Measurements from ENCODE around the gene MICAL3.
"Not testable (repeated sequence)": the region's sequence is repeated elsewhere in the genome, so short reads cannot be mapped to it uniquely, and the experiment has no call there.

The MICAL3 gene

DNA sequence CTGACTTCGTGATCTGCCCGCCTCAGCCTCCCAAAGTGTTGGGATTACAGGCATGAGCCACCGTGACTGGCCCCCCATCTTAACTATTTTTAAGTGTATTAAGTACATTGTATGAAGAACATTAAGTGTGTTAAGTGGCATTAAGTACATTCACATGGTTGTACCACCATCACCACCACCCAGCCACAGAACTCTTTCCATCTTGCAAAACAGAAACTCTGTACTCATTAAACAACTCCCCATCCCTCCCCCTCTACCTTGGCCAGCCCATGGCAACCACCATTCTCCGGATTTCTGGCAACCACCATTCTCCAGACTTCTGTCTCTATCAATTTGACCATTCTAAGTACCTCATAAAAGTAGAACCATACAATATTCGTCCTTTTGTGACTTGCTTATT is 35.6 kb upstream of the MICAL3 start:
- DNase-seq: no peak

DNA sequence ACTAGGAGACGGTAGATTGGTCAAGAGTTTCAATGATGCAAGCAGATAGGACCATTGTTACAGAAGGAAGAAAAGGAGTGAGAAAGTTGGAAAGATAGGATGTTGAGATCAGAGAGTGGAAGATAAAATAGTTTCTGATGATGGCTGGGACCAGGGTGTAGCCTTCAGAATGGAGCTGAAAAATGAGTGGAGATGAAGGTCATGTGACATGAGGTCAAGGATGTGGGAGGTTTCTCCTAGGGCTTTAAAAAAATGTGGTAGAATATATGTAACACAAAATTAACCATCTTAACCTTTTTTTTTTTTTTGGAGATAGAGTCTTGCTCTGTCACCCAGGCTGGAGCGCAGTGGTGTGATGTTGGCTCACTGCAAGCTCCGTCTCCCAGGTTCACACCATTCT is 35.1 kb upstream of the MICAL3 start:
- DNase-seq: no peak

DNA sequence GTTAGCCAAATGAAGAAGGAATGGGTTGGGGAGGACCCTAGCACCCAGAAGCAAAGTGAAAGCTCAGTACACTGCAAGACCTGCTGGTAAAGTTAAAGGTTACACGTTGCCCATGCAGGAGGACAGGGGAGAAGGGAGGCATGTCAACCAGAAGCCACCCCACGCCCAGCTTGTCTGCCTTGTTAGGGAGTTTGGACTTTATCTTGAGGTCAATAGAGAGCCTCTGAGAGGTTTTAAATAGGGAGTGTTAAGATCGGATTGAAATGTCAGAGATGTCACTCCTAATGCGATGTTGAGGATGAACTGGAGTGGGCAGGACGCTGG is 34.7 kb upstream of the MICAL3 start:
- DNase-seq: no peak

DNA sequence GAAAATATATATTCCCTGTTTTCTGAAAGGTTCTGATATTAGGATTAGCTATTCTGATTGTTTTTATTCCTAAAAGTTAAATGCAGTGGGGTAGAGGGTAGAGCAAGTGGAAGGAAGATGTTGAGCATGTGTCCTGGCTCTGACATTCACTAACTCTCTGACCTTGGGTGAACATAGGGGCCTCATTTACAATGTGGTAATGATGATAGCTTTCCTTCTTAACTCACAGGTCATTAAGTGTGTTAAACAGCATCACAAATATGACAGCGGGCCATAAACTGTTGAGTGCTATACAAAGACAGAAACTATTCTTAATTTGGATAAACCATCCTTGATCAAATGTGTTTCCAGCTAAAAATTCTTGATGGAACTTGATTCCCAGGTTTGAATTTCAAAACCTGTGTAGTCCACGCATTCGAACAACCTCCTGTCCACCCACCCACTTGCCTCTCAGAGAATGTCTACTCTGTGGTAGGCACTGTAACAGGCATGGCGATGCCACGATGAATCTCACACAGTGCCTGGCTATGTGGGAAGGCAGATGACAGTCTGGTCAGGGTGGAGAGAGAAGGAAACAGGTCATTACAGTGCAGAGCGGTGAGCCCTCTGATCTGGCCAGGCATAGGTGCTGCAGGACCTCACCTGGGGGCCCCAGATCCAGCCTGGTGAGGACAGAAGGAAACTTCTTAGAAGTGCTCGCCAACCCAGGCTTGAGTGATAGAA is 34.2 kb upstream of the MICAL3 start:
- no peak for DNase-seq

DNA sequence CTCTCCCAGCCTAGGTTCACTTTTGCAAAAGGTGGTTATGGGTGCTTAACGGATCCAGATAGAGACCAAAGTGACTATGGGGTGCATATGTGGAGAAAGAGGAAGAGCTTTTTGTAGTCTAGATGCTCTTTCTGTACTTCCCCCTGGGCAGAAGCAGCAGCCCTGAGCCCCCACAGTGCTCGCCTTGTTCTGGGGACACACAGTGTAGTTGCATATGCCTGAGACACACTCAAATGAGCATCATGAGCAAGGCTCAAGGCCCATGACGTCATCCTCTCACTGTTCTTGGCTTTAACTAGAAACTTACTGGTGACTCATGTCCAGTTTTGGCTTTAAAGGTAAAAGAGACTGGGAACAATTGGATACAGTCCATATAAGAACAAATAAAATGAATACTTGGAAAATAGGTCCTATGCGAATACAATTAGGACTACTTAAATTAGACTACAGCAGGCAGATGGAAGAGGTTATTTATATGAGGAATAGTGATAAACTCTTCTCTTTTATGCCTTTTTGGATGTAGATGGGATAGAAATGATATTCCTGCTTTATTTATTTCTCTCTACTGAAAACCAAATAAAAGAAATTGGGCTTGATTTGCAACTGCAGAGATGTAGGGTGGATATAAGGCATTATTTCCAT is 33.3 kb upstream of the MICAL3 start:
- no peak for DNase-seq

DNA sequence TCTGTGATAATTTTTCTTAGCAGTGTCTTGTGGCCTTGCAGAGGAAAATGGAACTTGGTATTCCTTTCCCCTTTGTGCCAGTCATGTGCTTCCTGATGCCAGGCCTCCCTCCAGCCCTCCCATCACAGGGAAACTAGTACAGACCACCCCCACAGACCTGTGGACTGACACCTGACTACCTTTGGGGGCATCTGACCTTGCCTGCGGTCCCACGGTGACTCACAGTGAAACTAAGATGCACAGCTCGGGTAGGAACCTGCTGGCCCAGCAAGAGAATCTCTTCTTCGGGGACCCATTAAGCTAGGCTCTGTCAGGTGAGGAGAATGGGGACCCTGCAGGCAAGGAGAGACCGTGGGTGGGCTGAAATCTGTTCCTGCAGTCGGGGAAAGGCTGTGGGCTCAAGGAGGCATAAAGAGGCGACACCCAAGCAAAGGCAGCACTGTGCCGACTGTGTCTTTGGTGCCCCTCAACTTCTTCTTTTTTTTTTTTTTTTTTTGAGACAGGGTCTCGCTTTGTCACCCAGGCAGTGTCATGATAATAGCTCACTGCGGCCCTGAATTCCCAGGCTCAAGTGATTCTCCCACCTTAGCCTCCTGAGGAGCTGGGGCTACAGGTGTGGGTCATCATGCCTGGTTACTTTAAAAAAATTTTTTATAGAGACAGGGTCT is 32.6 kb upstream of the MICAL3 start:
- no peak for DNase-seq

DNA sequence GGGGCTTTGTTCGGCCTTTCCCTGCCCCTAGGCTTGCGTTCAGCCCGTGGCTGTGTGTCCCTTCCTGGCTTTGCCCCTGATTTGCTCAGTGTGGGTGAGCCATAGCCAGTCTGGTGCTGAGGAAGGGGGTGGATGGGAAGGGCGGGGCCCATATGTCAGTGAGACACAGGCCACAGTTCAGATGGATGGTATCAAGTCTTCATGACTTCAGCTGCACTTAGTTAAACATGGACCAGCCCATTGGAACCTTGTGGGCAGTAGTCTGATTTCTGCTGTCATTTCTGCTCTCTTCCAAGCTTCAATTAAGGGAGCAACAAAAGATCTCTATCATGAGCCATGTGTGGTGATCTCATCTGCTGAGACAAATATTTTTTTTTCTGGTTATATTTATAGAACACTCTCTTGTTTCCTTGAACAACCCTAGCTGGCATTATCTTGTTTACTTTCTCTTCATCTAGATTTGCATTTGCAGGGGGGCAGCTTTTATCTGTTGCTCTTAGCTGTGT is 31.9 kb upstream of the MICAL3 start:
- DNase-seq: no peak

DNA sequence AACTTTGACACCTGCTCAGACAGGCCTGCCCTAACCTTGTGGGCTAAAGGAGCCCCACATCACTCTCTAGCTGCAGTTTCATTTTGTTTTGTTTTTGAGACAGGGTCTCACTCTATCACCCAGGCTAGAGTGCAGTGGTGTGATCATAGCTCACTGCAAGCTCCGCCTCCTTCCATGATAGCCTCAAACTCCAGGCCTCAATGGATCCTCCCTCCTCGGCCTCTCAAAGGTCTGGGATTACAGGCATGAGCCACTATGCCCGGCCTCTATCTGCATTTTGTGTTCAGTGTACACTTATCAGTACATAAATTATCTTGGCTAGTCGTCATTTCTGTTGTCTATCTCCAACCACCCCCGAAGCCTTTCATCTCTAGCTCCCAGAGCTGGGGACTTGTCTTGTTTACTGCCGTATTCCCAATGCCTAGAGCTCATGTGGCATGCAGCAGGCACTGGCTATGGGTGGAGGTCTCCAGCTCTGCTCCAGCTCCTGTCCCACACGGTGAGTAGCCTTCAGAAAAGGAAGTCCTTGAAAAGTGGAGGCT is 31.3 kb upstream of the MICAL3 start:
- no peak for DNase-seq

DNA sequence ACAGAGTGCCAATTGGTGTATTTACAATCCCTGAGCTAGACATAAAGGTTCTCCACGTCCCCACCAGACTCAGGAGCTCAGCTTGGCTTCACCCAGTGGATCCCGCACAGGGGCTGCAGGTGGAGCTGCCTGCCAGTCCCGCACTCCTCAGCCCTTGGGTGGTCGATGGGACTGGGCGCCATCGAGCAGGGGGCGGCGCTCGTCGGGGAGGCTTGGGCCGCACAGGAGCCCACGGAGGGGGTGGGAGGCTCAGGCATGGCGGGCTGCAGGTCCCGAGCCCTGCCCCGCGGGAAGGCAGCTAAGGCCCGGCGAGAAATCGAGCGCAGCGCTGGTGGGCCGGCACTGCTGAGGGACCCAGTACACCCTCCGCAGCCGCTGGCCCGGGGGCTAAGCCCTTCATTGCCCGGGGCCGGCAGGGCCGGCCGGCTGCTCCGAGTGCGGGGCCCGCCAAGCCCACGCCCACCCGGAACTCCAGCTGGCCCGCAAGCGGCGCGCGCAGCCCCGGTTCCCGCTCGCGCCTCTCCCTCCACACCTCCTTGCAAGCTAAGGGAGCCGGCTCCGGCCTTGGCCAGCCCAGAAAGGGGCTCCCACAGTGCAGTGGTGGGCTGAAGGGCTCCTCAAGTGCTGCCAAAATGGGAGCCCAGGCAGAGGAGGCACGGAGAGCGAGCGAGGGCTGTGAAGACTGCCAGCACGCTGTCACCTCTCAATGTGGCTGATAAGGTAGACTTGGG is 29.0 kb upstream of the MICAL3 start:
- not testable (repeated sequence) for DNase-seq

DNA sequence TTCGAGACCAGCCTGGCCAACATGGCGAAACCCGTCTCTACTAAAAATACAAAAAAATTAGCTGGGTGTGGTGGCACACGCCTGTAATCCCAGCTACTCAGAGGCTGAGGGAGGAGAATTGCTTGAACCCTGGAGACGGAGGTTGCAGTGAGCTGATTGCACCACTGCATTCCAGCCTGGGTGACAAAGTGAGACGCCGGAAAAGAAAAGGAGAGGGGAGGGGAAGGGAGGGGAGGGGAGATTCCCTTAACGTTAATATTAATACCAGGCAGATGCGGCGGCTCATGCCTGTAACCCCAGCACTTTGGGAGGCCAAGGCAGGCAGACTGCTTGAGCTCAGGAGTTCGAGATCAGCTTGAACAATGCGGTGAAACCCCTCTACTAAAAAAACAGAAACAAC is 26.8 kb upstream of the MICAL3 start:
- DNase-seq: not testable (repeated sequence)

DNA sequence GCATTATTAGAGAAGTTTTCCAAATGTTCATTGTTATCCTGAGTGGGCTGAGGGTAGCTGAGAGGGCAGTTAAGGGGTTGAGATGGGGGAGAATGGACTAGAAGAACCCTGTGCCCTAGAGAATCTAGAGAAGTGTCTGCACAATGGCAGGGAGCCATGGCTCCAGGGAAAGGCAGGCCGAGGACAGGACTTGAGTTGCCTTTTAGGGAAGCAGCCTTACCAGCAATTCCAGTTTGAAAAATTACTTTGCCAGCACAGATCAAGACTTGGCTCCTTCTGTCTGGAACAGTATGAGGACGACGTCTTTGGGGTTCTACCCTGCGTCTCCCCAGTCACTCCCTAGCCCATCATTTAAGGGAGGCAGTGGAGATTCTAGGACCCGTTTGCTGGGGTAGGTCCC is 25.7 kb upstream of the MICAL3 start:
- no peak for DNase-seq

DNA sequence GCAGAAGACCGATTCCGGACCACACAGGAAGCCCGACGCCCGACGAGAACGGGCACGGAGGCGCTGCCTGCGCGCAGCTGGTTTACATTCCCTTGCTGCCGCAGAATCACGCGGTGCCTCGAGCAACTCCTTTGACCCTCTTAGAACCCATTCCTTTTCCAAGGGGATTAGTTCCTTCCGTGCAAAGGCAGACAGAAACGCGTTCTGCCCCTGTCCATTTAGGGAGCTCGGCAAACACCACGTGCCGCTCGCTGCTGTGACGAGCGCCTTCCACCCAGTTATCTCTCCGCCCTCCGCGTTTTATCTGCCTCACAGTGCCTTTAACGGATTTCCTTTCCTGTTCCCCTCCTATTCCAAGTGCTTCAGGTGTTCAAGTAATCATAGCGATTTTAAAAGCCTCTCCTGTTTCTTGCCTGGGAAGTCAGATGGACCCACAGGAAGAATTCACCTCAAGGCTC is 24.1 kb upstream of the MICAL3 start:
- DNase-seq: no peak

DNA sequence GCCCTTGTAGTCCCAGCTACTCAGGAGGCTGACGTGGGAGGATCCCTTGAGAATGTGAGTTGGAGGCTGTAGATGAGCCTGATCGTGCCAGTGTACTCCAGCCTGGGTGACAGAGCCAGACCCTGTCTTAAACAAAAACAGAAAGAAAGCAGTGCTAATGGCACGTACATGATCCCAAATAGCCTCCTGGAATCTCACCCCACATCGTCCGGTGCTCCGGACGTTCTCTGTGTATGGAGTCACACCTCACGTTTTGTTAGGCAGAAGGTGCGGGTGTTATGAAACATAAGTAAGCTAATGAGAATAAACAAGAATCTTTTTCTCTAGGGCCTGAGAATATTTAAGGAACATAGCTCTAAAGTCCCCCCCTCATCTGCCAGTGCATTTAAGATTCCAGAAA is 23.7 kb upstream of the MICAL3 start:
- DNase-seq: no peak

DNA sequence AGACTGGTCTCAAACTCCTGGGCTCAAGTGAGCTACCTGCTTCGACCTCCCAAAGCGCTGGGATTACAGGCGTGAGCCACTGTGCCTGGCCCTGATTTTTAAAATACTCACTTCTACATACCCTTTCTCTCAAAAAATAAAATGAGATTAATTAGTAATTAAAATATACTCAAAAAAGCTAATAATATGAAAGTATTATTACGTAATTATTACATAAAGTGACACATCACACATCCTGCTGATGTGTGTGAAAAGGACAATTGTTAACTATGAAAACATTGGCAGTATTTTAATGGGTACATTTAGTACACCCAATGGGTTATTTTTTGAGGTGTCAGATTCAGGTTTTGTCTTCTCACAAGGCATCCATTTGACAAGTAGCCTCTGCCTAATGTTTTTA is 21.4 kb upstream of the MICAL3 start:
- DNase-seq: no peak

DNA sequence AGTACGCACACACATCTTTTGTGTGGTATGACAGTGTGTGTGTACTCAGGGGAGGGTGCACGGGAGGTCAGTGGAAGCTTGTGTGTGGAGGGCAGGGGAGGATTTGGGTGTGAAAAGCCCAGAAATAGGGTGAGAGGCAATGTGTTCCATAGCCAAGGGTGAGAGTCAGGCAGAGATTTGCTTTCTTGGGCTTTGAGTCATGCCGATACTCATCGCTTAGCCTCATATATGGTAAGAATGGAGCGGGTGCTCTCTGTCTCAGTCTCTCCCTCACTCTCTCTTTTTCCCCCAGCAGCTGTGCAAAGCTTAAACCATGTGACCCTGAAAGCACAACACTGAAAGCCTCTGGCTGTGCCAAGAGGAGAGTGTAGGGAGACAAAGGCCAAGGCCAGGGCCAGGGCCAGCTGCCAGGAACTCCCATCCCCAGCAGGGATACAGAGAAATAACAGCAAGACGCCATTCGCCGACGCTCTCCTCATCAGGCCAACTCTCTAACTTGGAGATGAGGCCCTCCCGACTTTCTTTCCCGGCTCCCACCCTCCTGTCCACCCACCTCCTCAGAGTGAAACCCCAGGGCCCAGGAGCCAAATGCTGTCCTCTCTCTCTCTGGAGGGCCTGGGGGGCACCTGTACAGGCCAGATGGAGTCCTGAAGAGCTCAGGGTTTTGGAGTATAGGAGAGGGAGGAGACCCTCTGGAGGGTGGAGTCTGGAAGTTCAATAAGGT is 20.3 kb upstream of the MICAL3 start:
- no peak for DNase-seq

DNA sequence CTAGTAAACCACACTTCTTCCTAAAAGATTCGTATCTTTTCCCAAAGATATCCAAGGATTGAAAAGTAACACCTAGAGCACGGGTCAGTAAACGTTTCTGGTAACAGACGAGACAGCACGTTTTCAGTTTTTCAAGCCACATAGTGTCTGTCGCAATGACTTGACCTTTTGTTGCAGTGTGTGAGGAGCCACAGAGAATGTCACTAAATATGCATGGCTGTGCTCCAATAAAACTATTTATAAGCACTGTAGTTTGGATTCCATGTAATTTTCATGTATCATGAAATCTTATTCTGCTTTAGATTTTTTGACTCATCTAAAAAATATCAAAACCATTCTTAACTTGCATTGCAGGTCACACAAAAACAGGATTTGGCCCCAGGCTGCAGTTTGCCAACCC is 18.3 kb upstream of the MICAL3 start:
- no peak for DNase-seq

DNA sequence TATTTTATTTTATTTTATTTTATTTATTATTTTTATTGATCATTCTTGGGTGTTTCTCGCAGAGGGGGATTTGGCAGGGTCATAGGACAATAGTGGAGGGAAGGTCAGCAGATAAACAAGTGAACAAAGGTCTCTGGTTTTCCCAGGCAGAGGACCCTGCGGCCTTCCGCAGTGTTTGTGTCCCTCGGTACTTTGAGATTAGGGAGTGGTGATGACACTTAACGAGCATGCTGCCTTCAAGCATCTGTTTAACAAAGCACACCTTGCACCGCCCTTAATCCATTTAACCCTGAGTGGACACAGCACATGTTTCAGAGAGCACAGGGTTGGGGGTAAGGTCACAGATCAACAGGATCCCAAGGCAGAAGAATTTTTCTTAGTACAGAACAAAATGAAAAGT is 16.5 kb upstream of the MICAL3 start:
- DNase-seq: not testable (repeated sequence)

DNA sequence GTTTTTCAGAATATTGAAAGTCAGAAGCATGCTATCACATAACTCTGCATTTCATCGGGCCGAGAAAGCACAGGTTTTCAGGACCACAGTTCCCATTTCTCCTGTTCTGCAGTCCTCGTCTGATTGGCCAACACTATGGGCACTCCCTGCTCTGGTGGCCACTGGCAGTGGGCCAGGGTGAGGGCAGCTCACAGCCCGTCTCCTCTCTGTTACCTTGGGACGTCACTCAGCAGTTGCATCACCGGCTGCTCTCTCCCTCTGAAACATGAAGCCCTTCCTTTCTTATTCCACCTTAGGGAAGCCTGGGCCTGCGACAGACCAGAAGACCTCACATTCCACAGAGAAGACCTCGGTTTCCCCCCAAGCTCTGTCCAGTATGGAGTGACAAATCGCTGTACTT is 11.4 kb upstream of the MICAL3 start:
- DNase-seq: no peak

DNA sequence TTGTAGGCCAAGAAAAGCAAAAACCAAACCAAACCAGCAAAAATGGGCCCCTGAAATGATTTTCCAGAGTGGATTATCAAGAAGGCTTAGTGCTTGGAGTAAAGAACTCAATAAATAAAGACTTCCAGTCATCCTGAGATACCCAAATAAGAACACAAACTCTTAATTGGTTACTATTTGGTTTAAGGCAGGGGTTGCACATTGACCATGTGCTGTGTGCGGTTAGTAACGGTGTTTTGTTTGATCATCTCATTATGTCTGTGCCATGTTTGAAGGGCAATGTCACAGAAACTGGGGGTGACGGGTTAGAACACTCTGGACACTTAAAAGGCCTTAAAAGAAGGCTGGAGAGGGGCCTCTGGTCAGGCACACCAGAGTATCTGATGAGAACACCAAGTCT is 9.7 kb upstream of the MICAL3 start:
- DNase-seq: no peak

DNA sequence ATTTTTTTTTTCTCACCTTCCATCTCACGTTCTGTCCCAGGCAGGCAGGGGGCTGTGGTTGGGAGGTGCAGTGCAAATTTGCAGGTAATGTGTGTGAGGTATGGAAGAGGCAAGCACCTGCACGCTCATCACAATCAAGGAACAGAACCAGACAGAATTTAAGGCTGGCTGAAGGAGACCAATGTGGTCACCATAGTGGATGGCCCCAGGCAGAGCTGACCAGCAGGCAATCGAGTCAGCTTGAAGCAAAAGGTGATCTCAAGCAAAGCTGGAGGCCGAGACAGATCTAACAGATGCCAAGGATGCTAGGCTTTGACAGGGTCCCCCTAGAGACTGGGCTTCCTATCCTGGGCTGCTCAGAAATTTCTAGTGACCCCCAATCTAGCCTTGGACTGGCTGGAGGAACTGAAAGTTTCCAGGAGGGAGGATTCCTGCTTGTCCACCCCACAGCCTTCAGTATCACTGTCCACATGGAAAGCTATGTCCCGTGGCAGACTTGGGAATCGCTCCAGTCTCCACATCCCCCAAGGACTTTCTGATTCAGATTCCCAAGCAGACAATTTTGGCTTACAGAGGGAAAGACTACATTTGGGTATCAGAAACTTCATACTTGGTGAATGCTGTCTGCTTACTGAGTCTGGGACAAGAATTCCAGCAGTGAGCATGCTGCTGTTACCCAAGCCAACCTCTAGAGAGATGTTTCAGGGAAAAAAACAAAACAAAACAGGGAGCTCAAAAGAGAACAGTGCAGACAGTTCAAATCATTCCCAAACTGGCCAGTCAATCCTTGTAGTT is 9.0 kb upstream of the MICAL3 start:
- no peak for DNase-seq

DNA sequence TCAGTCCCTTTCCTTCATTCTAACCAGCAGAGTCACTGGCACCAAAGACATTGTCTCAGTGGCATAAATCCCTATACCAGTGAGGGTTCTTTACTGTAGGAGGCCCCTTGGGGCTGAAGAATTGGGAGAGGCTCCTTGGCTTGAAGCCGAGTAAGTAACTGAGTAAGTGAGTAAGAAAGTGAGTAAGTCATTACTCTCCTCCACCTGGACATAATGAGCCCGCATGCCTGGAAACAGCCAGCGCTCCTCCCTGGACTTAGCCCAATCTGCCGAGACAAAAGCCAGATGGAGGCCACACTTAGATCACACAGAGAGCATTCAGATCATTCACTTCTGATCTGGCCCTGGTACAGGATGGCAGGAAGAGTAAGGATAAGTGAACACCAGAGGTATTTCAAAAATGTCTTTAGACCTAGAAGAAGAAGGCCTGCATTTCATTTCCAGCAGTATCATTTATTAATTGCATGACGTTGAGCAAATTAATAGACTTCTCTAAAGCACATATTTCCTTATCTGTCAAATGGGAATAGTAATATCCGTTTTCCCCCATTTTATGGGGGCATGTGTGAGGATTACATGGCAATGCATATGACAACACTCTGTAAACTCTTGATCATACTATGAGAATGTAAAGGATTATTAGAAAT is 8.2 kb upstream of the MICAL3 start:
- DNase-seq: peak; percentile 59

Data from NCI-H524 treated with DMSO at 0.1 percent for 48 hours (cell line).